T-helper 1 cell (primary cell): ENCODE data around the gene SHB.
"Not testable (repeated sequence)": the region's sequence is repeated elsewhere in the genome, so short reads cannot be mapped to it uniquely, and the experiment has no call there.

Source experiments
- DNase-seq, 5 donors: peaks; one replicate each; pipeline ENCODE4 v3.0.0-alpha.2; 2012 to 2020

SHB gene

GRCh38 chr9:38062106-38062497, 6.9 kb downstream of the SHB start:
- DNase-seq, result no peak

- DNase-seq, result no peak
These were observed 7.6 kb downstream of the SHB start for GRCh38 chr9:38061326-38061977.

GRCh38 chr9:38060681-38061080, 8.3 kb downstream of the SHB start:
- DNase-seq, result no peak

- no peak for DNase-seq
These were observed 9.6 kb downstream of the SHB start for GRCh38 chr9:38059233-38059936.

GRCh38 chr9:38058452-38059232, 10.4 kb downstream of the SHB start:
- no peak for DNase-seq

- DNase-seq, result no peak
These were observed 11.4 kb downstream of the SHB start for GRCh38 chr9:38057416-38058195.

- no peak for DNase-seq
These were observed 14.4 kb downstream of the SHB start for GRCh38 chr9:38054653-38055052.

GRCh38 chr9:38053697-38054461, 15.1 kb downstream of the SHB start:
- DNase-seq, result no peak

- no peak for DNase-seq
These were observed 17.1 kb downstream of the SHB start for GRCh38 chr9:38051780-38052546.

GRCh38 chr9:38048316-38048969, 20.6 kb downstream of the SHB start:
- no peak for DNase-seq

GRCh38 chr9:38047301-38048251, 21.5 kb downstream of the SHB start:
- DNase-seq, result no peak

- DNase-seq, result no peak
These were observed 22.2 kb downstream of the SHB start for GRCh38 chr9:38046661-38047300.

GRCh38 chr9:38045939-38046338, 23.1 kb downstream of the SHB start:
- not testable (repeated sequence) for DNase-seq

- no peak for DNase-seq
These were observed 24.3 kb downstream of the SHB start for GRCh38 chr9:38044706-38045105.

GRCh38 chr9:38043931-38044623, 24.9 kb downstream of the SHB start:
- no peak for DNase-seq

- DNase-seq, result no peak
These were observed 26.2 kb downstream of the SHB start for GRCh38 chr9:38042626-38043357.

- DNase-seq, result no peak
These were observed 27.3 kb downstream of the SHB start for GRCh38 chr9:38041564-38042243.
